HG03442 (cell line): Measurements from ENCODE around the gene CFAP69.

Experiments used
- ATAC-seq: cut with Tn5 transposase; IDR thresholded peaks from one replicate; pipeline ENCODE4 v1.9.1; 2021; ENCODE audit warnings: mild to moderate bottlenecking, moderate library complexity; ENCODE audit not compliant: unreplicated experiment

Gene CFAP69

GRCh38 chr7:90270431-90271178, 25.6 kb downstream of the CFAP69 start:
- ATAC-seq = no peak

- ATAC-seq = no peak
These were observed 26.8 kb downstream of the CFAP69 start for GRCh38 chr7:90271753-90272152.

GRCh38 chr7:90272242-90272641, 27.3 kb downstream of the CFAP69 start:
- ATAC-seq = no peak

- ATAC-seq = no peak
These were observed 29.2 kb downstream of the CFAP69 start for GRCh38 chr7:90274161-90274560.

GRCh38 chr7:90276033-90276728, 31.2 kb downstream of the CFAP69 start:
- ATAC-seq = no peak

- no peak for ATAC-seq
These were observed 43.2 kb downstream of the CFAP69 start for GRCh38 chr7:90288154-90288553.

- no peak for ATAC-seq
These were observed 45.5 kb downstream of the CFAP69 start for GRCh38 chr7:90290244-90291113.

GRCh38 chr7:90298145-90299038, 53.4 kb downstream of the CFAP69 start:
- ATAC-seq = peak; percentile 94

GRCh38 chr7:90303241-90303640, 58.3 kb downstream of the CFAP69 start:
- ATAC-seq = no peak

GRCh38 chr7:90309872-90310271, 64.9 kb downstream of the CFAP69 start:
- no peak for ATAC-seq

- no peak for ATAC-seq
These were observed 66.2 kb downstream of the CFAP69 start for GRCh38 chr7:90311175-90311574.

- no peak for ATAC-seq
These were observed 67.8 kb downstream of the CFAP69 start for GRCh38 chr7:90312745-90313144.

GRCh38 chr7:90313907-90314306, 68.9 kb downstream of the CFAP69 start:
- no peak for ATAC-seq

GRCh38 chr7:90320014-90320413, 75.0 kb downstream of the CFAP69 start:
- ATAC-seq = no peak

GRCh38 chr7:90320418-90320800, 75.4 kb downstream of the CFAP69 start:
- no peak for ATAC-seq

- no peak for ATAC-seq
These were observed 76.0 kb downstream of the CFAP69 start, which contains the start of gene FAM237B for GRCh38 chr7:90320801-90321494. TSS of gene FAM237B (minus strand) at chr7:90321304. CDS start at chr7:90319748, 1,556 bp downstream.

- no peak for ATAC-seq
These were observed 77.9 kb downstream of the CFAP69 start for GRCh38 chr7:90322837-90323236.

- no peak for ATAC-seq
These were observed 81.5 kb downstream of the CFAP69 start for GRCh38 chr7:90326500-90326899.

- ATAC-seq = no peak
These were observed 89.3 kb downstream of the CFAP69 start for GRCh38 chr7:90334193-90334843.
